ENCODE results near the gene PATL1.

DNA sequence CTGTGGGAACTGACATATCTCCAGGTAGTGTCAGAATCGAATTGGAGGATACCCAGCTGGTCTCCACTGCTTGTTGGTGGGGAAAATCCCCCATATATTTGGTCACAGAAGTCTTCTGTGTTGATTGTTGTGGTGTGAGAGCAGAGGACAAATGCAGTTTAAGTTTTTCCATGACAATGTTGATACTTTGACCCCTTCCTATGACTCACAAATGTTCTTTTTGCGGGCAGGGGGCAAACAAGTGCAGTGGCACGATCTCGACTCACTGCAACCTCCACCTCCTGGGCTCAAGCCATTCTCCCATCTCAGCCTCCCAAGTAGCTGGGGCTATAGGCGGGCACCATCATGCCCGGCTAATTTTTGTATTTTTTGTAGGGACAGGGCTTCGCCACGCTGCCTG is 7.4 kb upstream of the PATL1 start:
- TF ChIP-seq, protein P1, sequence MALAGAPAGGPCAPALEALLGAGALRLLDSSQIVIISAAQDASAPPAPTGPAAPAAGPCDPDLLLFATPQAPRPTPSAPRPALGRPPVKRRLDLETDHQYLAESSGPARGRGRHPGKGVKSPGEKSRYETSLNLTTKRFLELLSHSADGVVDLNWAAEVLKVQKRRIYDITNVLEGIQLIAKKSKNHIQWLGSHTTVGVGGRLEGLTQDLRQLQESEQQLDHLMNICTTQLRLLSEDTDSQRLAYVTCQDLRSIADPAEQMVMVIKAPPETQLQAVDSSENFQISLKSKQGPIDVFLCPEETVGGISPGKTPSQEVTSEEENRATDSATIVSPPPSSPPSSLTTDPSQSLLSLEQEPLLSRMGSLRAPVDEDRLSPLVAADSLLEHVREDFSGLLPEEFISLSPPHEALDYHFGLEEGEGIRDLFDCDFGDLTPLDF (CRISPR knock-in tag; IDR thresholded peaks at IDR 0.05), result no peak
- TF ChIP-seq SMAD4 (CRISPR knock-in tag; IDR thresholded peaks at IDR 0.05), result no peak
- TF ChIP-seq, protein P2, sequence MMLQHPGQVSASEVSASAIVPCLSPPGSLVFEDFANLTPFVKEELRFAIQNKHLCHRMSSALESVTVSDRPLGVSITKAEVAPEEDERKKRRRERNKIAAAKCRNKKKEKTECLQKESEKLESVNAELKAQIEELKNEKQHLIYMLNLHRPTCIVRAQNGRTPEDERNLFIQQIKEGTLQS (CRISPR knock-in tag; conservative IDR thresholded peaks at IDR 0.05), result no peak
